ENCODE results near the gene FILIP1L.
A peak's percentile ranks its signal among the peaks of the same experiment; 100 is the strongest.

The FILIP1L gene

DNA sequence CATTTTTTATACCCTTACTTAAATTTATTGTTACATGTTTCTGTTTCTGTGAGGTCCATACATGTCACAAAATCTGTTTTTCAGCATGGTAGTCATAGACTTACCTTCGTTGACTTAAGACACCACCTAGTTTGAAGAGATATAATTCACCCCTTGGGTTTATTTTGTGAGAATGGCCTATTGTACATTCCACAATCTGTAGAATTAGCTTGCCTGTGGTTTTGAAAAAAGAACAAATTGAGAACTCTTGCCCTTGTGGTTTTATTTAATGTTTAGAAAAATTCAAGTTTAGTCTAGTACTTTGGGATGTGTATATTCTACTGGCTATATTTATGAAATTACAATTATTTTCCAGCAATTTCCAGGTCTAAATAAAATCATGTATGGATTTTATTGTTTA, 31.6 kb downstream of the FILIP1L start:
- H3K9me3 Mint-ChIP-seq, result no peaks in the 10 kb centered on the region
- peaks cover 3% of the 10 kb centered on the region for H3K27me3 Mint-ChIP-seq (ENCODE audit: low read depth)

DNA sequence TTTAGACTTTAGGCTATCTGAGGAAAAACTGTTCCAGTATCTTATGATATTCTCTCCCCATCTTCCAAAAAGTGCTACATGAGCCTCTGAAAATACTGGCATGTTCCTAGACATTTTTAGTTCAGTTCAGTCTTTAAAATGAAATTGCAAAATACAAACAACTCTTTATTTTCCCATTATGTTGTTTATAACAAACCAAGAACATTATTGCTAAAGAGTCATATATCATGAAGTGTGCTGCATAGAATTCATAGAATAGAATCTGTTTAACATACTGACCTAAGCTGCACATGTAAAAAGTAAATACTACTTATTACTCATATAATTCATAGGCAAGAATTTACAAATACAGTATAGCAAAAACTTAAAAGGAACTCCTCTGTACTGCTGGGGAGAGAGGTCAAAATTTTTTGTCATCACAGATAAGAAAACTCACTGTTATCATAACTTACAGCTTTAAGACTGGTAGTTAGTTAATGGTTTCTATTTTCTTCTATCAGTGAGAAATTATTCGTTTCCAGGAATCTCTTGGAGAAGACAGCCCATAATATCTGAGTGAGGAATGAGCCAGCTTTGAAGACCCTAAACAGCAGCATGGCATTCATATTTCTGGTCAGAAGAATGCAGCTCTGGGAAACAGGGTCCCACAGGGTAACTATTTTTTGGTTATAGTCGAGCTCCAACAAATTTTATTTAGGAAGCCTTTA, 32.2 kb downstream of the FILIP1L start:
- peaks cover 3% of the 10 kb centered on the region for H3K27me3 Mint-ChIP-seq (ENCODE audit: low read depth)
- peaks cover 23% of the 10 kb centered on the region for H3K36me3 Mint-ChIP-seq (ENCODE audit: low read depth)
- no peak for DNase-seq (ENCODE audit: low spot score)
- H3K9me3 Mint-ChIP-seq, result peaks cover 2% of the 10 kb centered on the region
- no peak overlapping the region for H3K4me3 Mint-ChIP-seq
- H3K4me1 Mint-ChIP-seq (ENCODE audit: low read depth), result peaks cover 28% of the 10 kb centered on the region
- H3K27ac Mint-ChIP-seq, result no peak overlapping the region

More for the DNA sequence above, 31.6 kb downstream of the FILIP1L start:
- no peak overlapping the region for H3K27ac Mint-ChIP-seq
- no peak for DNase-seq (ENCODE audit: low spot score)
- H3K36me3 Mint-ChIP-seq (ENCODE audit: low read depth), result peaks cover 21% of the 10 kb centered on the region
- peaks cover 29% of the 10 kb centered on the region for H3K4me1 Mint-ChIP-seq (ENCODE audit: low read depth)
- no peak overlapping the region for H3K4me3 Mint-ChIP-seq

DNA sequence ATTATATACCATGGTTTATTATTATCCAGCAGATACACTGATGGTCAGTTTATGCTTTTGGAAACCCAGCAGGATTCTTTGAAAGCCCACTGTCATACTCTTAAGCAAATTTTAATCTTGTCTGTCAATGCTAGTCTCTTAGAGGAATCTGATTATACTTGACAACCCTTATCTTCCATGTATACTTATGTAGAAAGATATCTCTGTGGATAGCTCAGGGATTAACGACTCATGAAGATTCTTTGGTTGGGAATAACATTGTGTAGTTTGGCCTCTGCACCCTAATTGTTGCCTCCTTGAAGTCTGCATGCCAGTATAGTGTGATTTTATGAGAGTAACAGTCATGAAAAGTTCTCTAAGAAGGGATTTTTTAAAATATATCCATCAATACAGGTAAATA, 33.0 kb downstream of the FILIP1L start:
- H3K9me3 Mint-ChIP-seq, result peaks cover 3% of the 10 kb centered on the region
- no peaks in the 10 kb centered on the region for H3K27me3 Mint-ChIP-seq (ENCODE audit: low read depth)
- H3K36me3 Mint-ChIP-seq (ENCODE audit: low read depth), result peaks cover 26% of the 10 kb centered on the region
- DNase-seq (ENCODE audit: low spot score), result no peak
- H3K4me1 Mint-ChIP-seq (ENCODE audit: low read depth), result peaks cover 28% of the 10 kb centered on the region
- H3K27ac Mint-ChIP-seq, result no peak overlapping the region
- H3K4me3 Mint-ChIP-seq, result no peak overlapping the region

DNA sequence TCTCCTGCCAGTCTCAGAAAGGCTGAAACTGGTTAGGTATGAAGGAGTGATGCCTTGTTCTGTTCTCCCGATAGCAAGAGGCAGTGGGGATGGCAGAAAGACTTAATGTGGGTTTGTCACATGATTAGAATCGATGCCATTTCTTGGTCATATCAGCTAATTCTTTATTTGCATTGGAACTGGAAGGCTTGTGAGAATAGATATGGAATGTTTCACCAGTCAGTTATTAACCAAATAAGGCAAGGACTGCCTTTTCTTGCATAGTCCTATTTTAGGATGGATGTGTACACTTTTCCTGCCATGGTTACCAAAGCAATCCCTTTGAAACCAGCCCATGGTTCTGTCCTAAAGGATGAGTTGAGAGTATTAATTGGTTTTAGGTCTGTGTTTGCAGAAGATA, 33.7 kb downstream of the FILIP1L start:
- Mint-ChIP-seq H3K9me3 (peaks cover 3% of the 10 kb centered on the region), H3K36me3 (ENCODE audit: low read depth) (peaks cover 29% of the 10 kb centered on the region), H3K27ac (no peak overlapping the region), H3K4me1 (ENCODE audit: low read depth) (peaks cover 34% of the 10 kb centered on the region), H3K27me3 (ENCODE audit: low read depth) (no peaks in the 10 kb centered on the region), H3K4me3 (no peak overlapping the region)
- DNase-seq (ENCODE audit: low spot score), result no peak

DNA sequence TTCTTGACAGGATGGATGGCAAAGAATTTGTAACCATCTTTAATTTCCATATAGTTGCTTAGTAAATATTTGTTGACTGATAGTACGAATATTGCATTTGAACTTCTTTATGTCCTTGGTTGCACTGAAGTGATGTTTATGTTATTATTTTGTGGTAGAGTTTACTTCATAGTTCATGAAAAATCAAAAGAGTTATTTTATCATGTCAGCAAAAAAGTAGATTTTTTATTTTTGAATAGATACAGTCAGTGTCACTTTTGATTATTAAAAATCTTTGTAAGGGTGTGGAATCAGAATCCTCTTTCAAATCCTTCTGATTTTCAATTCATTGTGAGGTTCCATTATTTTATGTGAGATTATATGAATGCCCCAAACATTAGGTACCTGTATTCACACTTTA, 35.0 kb downstream of the FILIP1L start:
- peaks cover 38% of the 10 kb centered on the region for H3K4me1 Mint-ChIP-seq (ENCODE audit: low read depth)
- peaks cover 3% of the 10 kb centered on the region for H3K9me3 Mint-ChIP-seq
- H3K27me3 Mint-ChIP-seq (ENCODE audit: low read depth), result no peaks in the 10 kb centered on the region
- no peak overlapping the region for H3K27ac Mint-ChIP-seq
- no peak overlapping the region for H3K4me3 Mint-ChIP-seq
- no peak for DNase-seq (ENCODE audit: low spot score)
- peaks cover 29% of the 10 kb centered on the region for H3K36me3 Mint-ChIP-seq (ENCODE audit: low read depth)

DNA sequence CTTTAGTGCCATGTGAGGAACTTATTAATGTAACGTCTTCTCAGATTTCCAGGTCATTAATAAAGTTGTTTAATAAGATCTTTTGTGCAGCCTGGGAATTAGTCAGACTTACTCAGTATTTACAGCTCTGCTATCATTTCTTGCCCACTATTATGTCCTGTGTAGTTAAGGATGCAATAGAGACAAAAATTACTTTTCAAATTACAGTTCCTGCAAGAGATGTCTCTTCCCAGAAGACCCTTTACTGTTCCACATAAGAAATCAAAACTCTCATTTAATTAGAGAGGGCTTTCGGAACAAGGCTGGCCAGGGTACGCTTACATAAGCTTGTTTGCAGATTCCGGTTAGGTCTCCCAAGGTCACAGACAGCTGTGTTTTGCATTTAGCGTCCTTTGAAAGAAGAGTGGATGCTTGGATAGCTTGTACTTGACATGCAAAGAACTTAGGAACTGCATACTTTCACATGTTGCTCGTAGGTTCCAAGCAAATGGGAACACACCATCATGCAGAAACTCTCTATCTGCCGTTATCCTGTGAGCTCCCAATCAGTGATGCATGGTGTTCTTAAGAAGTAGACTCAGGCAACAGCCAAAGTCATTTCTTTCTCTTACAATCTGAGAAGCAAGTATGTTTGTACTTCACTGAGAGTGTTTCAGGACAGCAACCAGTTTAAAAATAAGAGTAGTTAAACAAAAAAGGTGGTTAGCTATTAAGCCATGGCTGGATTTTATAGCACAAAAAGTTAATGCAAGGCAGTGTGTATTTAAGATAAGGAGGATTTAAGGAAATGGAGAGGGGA, 37.4 kb downstream of the FILIP1L start:
- Mint-ChIP-seq H3K9me3 (peaks cover 3% of the 10 kb centered on the region), H3K27ac (peak overlapping the region; percentile 77), H3K4me1 (ENCODE audit: low read depth) (peaks cover 48% of the 10 kb centered on the region), H3K36me3 (ENCODE audit: low read depth) (peaks cover 29% of the 10 kb centered on the region), H3K4me3 (peak overlapping the region; percentile 25), H3K27me3 (ENCODE audit: low read depth) (no peaks in the 10 kb centered on the region)
- no peak for DNase-seq (ENCODE audit: low spot score)

DNA sequence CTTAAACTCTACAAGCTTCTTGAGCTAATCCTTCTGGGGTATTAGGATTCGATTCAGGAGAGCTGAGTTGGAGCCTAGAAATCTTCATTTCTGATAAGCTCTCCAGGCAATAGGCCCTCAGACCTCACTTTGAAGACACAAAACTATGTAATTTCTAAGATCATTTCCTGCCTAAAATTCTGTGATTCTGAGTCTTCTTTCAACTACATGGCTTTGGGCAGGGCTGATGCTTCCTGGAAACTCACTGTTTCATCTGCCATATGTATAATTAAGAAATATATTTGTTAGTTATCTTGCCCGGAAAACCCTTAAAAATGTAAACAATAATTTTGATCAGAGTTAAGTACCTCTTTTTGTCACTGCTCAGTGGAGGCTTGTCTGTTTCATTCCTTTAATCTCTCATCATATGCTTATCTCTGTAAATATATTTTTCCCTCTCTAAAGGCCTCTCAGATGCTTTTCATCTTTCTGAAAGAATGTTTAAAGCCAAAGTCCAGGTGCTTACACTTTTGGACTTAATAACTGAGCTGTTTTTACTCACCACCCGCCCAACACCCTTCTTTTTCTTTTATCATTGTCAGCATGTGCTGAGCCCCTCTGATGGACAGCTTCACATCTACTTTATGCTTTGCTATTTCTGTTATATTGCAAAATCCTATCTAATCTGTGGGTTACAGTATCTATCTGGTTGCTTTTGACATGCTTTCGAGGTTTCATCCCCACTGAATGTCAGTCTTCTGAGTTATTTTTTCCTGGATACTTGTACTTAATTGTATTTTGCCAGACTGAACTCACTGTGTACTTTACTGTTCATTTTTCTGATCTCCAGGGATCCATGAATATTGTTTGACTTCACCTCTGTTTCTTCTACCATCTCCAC, 38.2 kb downstream of the FILIP1L start:
- Mint-ChIP-seq H3K4me1 (ENCODE audit: low read depth) (peaks cover 55% of the 10 kb centered on the region), H3K27me3 (ENCODE audit: low read depth) (no peaks in the 10 kb centered on the region), H3K27ac (peak overlapping the region; percentile 77), H3K4me3 (peak overlapping the region; percentile 25), H3K9me3 (peaks cover 3% of the 10 kb centered on the region), H3K36me3 (ENCODE audit: low read depth) (peaks cover 36% of the 10 kb centered on the region)
- no peak for DNase-seq (ENCODE audit: low spot score)

DNA sequence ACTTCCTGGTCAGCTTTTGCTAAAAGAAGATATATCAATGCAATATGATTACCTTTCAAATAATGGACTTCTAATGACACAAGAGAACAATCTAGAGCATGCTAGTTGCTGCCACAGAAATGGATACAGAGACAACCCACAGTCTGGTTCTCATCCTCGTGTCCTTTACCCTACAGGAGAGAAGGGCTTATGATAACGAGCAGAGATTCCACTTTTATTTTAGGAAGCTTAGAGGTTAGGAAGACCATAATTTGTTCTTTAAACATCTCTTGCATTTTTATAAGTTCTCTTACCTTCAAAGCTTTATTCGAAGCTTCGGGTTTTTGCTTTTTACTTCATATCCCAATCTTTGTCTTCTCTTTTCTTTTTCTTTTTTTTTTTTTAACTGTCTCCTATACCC, 39.1 kb downstream of the FILIP1L start:
- Mint-ChIP-seq H3K27ac (peak overlapping the region; percentile 50), H3K4me1 (ENCODE audit: low read depth) (peaks cover 56% of the 10 kb centered on the region), H3K4me3 (peak overlapping the region; percentile 25), H3K36me3 (ENCODE audit: low read depth) (peaks cover 30% of the 10 kb centered on the region), H3K27me3 (ENCODE audit: low read depth) (no peaks in the 10 kb centered on the region), H3K9me3 (peaks cover 3% of the 10 kb centered on the region)
- DNase-seq (ENCODE audit: low spot score), result no peak

DNA sequence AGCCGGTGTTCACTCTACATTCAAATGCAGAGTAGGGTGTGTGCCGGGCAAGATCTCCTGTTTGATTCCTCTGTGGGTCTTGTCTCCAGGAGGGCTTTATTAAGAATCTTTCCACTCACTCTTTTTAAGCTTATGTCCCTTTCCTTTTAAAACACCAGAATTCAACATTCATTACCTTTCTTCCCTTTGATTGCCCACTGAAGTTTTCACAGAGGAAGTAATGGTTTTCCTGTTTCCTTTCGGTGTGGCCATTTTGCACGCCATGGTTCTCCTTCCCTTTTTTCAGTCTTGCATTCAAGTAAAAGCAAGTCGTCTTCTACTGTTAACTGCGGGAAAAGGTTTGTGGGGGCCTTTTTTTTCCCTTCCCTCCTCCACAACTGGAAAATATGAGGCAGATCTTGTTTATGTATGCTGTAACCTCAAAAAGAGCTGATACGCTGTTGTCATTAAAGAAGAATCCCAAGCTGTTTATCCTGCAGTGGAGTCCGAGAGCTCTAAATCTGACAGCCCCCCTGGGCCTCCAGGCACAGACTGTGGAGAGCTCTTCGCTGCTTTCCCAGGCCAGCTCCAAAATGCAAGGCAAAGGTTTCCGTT, 40.5 kb downstream of the FILIP1L start:
- peaks cover 26% of the 10 kb centered on the region for H3K36me3 Mint-ChIP-seq (ENCODE audit: low read depth)
- H3K4me1 Mint-ChIP-seq (ENCODE audit: low read depth), result peaks cover 68% of the 10 kb centered on the region
- peaks cover 3% of the 10 kb centered on the region for H3K9me3 Mint-ChIP-seq
- DNase-seq (ENCODE audit: low spot score), result peak; percentile 48
- H3K27ac Mint-ChIP-seq, result peak overlapping the region; percentile 87
- peak overlapping the region; percentile 72 for H3K4me3 Mint-ChIP-seq
- no peaks in the 10 kb centered on the region for H3K27me3 Mint-ChIP-seq (ENCODE audit: low read depth)

DNA sequence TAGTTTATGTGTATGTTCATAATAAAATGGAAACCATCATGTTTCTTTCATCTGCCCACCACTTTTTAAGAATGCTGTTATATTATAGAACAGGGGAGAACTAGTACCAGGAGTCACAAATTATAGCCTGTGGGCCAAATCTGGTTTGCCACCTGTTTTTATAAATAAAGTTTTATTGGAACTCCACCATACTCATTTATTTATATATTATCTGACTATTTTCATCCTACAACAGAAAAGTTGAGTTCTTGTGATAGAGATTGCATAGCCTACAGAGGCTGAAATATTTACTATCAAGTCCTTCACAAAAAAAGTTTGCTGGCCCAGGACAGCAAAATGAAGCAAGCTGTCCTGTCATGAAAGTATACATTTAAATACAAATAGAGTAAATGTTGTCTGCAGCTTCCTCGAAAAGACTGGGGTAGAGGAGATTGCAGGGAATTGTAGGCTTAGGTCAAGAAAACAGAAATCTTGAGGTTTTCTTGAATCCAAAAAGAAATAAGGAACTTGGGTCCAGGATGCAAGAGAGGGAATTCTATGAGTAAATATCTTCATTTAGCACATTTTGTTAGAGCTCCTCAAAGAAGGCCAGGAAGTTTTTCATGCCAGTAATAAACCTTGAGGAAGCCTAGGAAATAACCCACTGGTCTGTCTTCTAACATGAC, 41.1 kb downstream of the FILIP1L start:
- no peak for DNase-seq (ENCODE audit: low spot score)
- peaks cover 26% of the 10 kb centered on the region for H3K36me3 Mint-ChIP-seq (ENCODE audit: low read depth)
- no peaks in the 10 kb centered on the region for H3K27me3 Mint-ChIP-seq (ENCODE audit: low read depth)

DNA sequence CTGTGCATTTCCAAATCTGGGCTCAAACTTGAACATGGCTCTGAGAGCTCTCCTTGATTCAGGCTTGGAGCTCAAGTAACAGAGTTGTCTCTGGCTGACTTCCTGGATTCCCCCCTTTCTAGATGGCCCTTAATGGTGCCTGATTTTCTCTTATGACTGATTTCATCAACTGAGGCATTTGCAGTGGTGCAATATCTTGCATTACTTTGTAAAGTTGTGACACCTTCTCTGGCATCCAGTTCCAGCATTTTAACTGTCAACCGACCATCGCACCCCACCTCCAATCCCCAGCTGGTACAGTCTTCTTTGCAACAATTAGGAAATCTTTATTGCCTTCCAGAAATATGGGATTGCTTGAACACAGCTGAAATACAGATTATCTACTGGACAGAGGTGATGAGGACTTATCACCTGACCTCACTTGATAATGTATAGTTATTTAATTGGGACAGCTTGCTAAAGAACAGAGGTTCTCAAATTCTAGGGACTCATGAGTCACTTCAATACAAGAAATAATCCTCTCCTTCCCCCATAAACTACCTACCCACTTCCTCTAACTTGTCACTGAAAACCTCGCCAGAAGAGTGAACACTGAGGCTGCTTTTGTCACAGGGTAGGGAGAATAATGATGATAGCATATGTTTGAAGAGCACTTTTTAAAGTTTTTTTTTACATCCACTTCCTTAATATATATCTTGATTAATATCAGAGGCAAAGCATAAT, 41.8 kb downstream of the FILIP1L start:
- peaks cover 3% of the 10 kb centered on the region for H3K9me3 Mint-ChIP-seq
- peaks cover 71% of the 10 kb centered on the region for H3K4me1 Mint-ChIP-seq (ENCODE audit: low read depth)
- H3K36me3 Mint-ChIP-seq (ENCODE audit: low read depth), result peaks cover 26% of the 10 kb centered on the region
- DNase-seq (ENCODE audit: low spot score), result no peak
- peak overlapping the region; percentile 87 for H3K27ac Mint-ChIP-seq
- no peaks in the 10 kb centered on the region for H3K27me3 Mint-ChIP-seq (ENCODE audit: low read depth)
- peak overlapping the region; percentile 72 for H3K4me3 Mint-ChIP-seq

More for the DNA sequence above, 41.1 kb downstream of the FILIP1L start:
- Mint-ChIP-seq H3K4me3 (peak overlapping the region; percentile 72), H3K9me3 (peaks cover 3% of the 10 kb centered on the region), H3K4me1 (ENCODE audit: low read depth) (peaks cover 70% of the 10 kb centered on the region), H3K27ac (peak overlapping the region; percentile 87)

DNA sequence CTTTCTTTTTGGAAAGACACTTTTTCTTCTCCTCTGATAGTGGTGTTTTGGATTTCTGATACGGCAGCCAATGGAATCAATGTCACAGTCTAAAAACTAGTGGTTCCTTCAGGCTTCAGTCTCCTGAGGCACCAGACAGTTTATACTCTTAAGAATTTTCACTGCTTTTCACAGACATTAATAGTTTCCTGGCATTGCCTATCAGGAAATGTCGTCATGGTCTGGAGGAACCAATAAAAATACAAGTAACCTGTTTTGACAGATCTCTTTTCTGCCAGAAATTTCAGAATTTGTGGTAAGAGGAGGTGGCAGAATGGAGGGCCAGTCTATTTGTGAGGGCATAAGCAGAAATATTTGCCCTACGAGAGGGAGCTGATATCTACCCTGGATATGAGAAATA, 44.8 kb downstream of the FILIP1L start:
- no peaks in the 10 kb centered on the region for H3K27me3 Mint-ChIP-seq (ENCODE audit: low read depth)
- peaks cover 50% of the 10 kb centered on the region for H3K4me1 Mint-ChIP-seq (ENCODE audit: low read depth)
- no peaks in the 10 kb centered on the region for H3K9me3 Mint-ChIP-seq
- no peak overlapping the region for H3K4me3 Mint-ChIP-seq
- peaks cover 17% of the 10 kb centered on the region for H3K36me3 Mint-ChIP-seq (ENCODE audit: low read depth)
- DNase-seq (ENCODE audit: low spot score), result no peak
- H3K27ac Mint-ChIP-seq, result peak overlapping the region; percentile 53

Data from T-helper 2 cell treated with Interferon-gamma antibody and Interleukin-4, amounts not matched to agents 5 μg/mL and 100 μg/mL, for 36 hours (primary cell).